Ovary (tissue), 3 donors: Measurements from ENCODE around the gene CRACR2B.

ENCODE experiments used
- EP300 ChIP-seq: sonication (generic); formaldehyde crosslinking; IDR thresholded peaks from one replicate; pipeline ENCODE4 v1.6.1; 2017; ENCODE audit warnings: antibody characterized with exemption
- POLR2A ChIP-seq: fragments of 450-650 bp; IDR thresholded peaks from one replicate; pipeline ENCODE4 v1.6.1; 2017; ENCODE audit warnings: antibody characterized with exemption, mild to moderate bottlenecking, moderate library complexity
- TF ChIP-seq, protein P1 (sequence below), 3 donors: fragments of 450-650 bp in 2 of 3; fragments of 200-600 bp in 1 of 3; IDR thresholded peaks; one replicate each; pipeline versions ENCODE4 v1.5.1 to v1.8.0; 2016 to 2022; ENCODE audit warnings: antibody characterized with exemption in 3 of 3, mild to moderate bottlenecking in 1 of 3
- donor health status: DM: no; HTN: no; CAD: no.

DNA sequence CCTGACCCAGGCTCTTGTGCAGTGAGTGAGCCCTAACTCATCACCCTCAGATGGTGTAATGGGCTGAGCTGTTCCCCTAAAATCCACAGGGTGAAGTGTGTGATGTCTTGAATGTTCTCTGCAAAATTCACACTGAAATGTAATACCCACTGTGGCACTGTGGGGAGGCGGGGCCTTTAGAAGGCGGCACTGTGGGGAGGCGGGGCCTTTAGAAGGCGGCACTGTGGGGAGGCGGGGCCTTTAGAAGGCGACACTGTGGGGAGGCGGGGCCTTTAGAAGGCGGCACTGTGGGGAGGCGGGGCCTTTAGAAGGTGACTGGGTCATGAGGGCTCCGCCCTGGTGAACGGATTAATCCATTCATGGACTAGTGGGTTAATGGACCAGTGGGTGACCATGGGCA is 49.8 kb downstream of the CRACR2B start:
- TF ChIP-seq, protein P1, sequence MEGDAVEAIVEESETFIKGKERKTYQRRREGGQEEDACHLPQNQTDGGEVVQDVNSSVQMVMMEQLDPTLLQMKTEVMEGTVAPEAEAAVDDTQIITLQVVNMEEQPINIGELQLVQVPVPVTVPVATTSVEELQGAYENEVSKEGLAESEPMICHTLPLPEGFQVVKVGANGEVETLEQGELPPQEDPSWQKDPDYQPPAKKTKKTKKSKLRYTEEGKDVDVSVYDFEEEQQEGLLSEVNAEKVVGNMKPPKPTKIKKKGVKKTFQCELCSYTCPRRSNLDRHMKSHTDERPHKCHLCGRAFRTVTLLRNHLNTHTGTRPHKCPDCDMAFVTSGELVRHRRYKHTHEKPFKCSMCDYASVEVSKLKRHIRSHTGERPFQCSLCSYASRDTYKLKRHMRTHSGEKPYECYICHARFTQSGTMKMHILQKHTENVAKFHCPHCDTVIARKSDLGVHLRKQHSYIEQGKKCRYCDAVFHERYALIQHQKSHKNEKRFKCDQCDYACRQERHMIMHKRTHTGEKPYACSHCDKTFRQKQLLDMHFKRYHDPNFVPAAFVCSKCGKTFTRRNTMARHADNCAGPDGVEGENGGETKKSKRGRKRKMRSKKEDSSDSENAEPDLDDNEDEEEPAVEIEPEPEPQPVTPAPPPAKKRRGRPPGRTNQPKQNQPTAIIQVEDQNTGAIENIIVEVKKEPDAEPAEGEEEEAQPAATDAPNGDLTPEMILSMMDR (IDR thresholded peaks at IDR 0.05): no peak
- TF ChIP-seq EP300 (no peak), POLR2A (no peak)
